Endometrial microvascular endothelial cells (primary cell): ENCODE measurements around the gene EML4. TPM values are rescaled to one million over a fixed set of nuclear protein-coding genes. Genes with fewer than 3 reads are reported as not detected.
"Not testable (repeated sequence)": the region's sequence is repeated elsewhere in the genome, so short reads cannot be mapped to it uniquely, and the experiment has no call there.

Experiments
- in situ Hi-C: cut with HindIII; loops from 2 replicates; pipeline ENCODE4 v1.10.0; 2017; ENCODE audit warnings: low sequenced_read_pairs, low pct_unique_long_range_greater_than_20kb; ENCODE audit errors: inconsistent ontology term
- total RNA-seq: library from RNA; depleted of rRNA; stranded (reverse); fragments of >200 nt; gene quantifications from one replicate; pipeline ENCODE4 v1.2.3, GENCODE V29; 2015; ENCODE audit errors: inconsistent ontology term

Gene EML4
- 19.5 TPM for total RNA-seq

- in situ Hi-C loops = no loop called here
Measured at GRCh38 chr2:42169100-42169873, at the start of gene EML4. EML4 (plus strand) TSS chr2:42169353; CDS start chr2:42169612, 259 bp downstream.

- in situ Hi-C loops = no loop called here
Measured at GRCh38 chr2:42123426-42123825, 45.7 kb upstream of the EML4 start.

- in situ Hi-C loops = no loop called here
Measured at GRCh38 chr2:42124011-42124785, 45.0 kb upstream of the EML4 start.

- in situ Hi-C loops = no loop called here
Measured at GRCh38 chr2:42125841-42126594, 43.1 kb upstream of the EML4 start.

GRCh38 chr2:42126873-42127272, 42.3 kb upstream of the EML4 start:
- in situ Hi-C loops = not testable (repeated sequence)

- in situ Hi-C loops = no loop called here
Measured at GRCh38 chr2:42127425-42128424, 41.4 kb upstream of the EML4 start.

- in situ Hi-C loops = no loop called here
Measured at GRCh38 chr2:42128721-42129486, 40.2 kb upstream of the EML4 start.

- in situ Hi-C loops = no loop called here
Measured at GRCh38 chr2:42129487-42129852, 39.7 kb upstream of the EML4 start.

GRCh38 chr2:42129947-42130346, 39.2 kb upstream of the EML4 start:
- in situ Hi-C loops = no loop called here

GRCh38 chr2:42130858-42131257, 38.3 kb upstream of the EML4 start:
- in situ Hi-C loops = not testable (repeated sequence)

GRCh38 chr2:42132191-42132965, 36.8 kb upstream of the EML4 start:
- in situ Hi-C loops = no loop called here

GRCh38 chr2:42132966-42133641, 36.0 kb upstream of the EML4 start:
- in situ Hi-C loops = no loop called here

- in situ Hi-C loops = no loop called here
Measured at GRCh38 chr2:42133771-42134195, 35.4 kb upstream of the EML4 start.

- in situ Hi-C loops = not testable (repeated sequence)
Measured at GRCh38 chr2:42134401-42134932, 34.7 kb upstream of the EML4 start.

- in situ Hi-C loops = no loop called here
Measured at GRCh38 chr2:42135381-42136312, 33.5 kb upstream of the EML4 start.
